Heart right ventricle (tissue), 16 donors: Measurements from ENCODE around the gene IQSEC3. TPM values are rescaled to one million over a fixed set of nuclear protein-coding genes. Genes with fewer than 3 reads are reported as not detected.

Experiments
- ATAC-seq, 8 donors: fragments of 200-7000 bp; cut with Tn5 transposase; one replicate each; pipeline ENCODE4 v1.9.1; 2020; ENCODE audit warnings: mild to moderate bottlenecking in 8 of 8, moderate library complexity in 8 of 8, moderate number of reproducible peaks in 1 of 8
- DNase-seq, 2 donors: peaks; one replicate each; pipeline ENCODE4 v3.0.0-alpha.2; 2020
- H3K27ac ChIP-seq, 10 donors: fragments of 200-600 bp; sonication (generic) in 2 of 10; one replicate each; pipeline versions ENCODE4 v1.5.0 to v1.8.0; 2020 to 2022; ENCODE audit warnings: mild to moderate bottlenecking in 3 of 10
- H3K27me3 ChIP-seq, 7 donors: fragments of 200-600 bp; one replicate each; pipeline ENCODE4 v1.8.0; 2021 to 2022; ENCODE audit warnings: mild to moderate bottlenecking in 2 of 7
- H3K36me3 ChIP-seq, 9 donors: fragments of 200-600 bp; sonication (generic) in 1 of 9; one replicate each; pipeline versions ENCODE4 v1.5.0 to v1.8.0; 2020 to 2022; ENCODE audit warnings: mild to moderate bottlenecking in 2 of 9
- H3K4me1 ChIP-seq, 9 donors: fragments of 200-600 bp; sonication (generic) in 1 of 9; one replicate each; pipeline versions ENCODE4 v1.5.0 to v1.8.0; 2020 to 2022; ENCODE audit warnings: mild to moderate bottlenecking in 4 of 9
- H3K4me3 ChIP-seq, 10 donors: fragments of 200-600 bp; sonication (generic) in 2 of 10; one replicate each; pipeline versions ENCODE4 v1.5.0 to v1.8.0; 2020 to 2022; ENCODE audit warnings: mild to moderate bottlenecking in 7 of 10, moderate library complexity in 2 of 10
- H3K9me3 ChIP-seq, 11 donors: fragments of 200-600 bp in 10 of 11; sonication (generic) in 2 of 11; one replicate each; pipeline versions ENCODE4 v1.5.0 to v1.8.0; 2013 to 2022; ENCODE audit warnings: mild to moderate bottlenecking in 2 of 11, control low read depth in 1 of 11, moderate library complexity in 1 of 11
- CTCF ChIP-seq, 9 donors: fragments of 200-600 bp; sonication (generic) in 2 of 9; IDR thresholded peaks; one replicate each; pipeline versions ENCODE4 v1.5.0 to v1.8.0; 2021 to 2022; ENCODE audit warnings: antibody characterized with exemption in 9 of 9, mild to moderate bottlenecking in 5 of 9, moderate library complexity in 1 of 9
- WGBS, 2 donors: extraction: QIAGEN DNeasy Blood & Tissue Kit; methylation state at CpG; one replicate each; pipeline ENCODE4 v1.1.7; 2013; ENCODE audit warnings: inconsistent platforms in 1 of 2; 5-methylcytosine and 5-hydroxymethylcytosine counted together
- intact Hi-C, 10 donors: fragments of 100-400 bp; cut with DNase I; formaldehyde crosslinking; loops; one replicate each; pipeline versions ENCODE4 v1.11.1 to v1.14.2; 2022
- polyA plus RNA-seq, 2 donors: library from polyadenylated mRNA; stranded (reverse); fragments of 200-250 nt; gene quantifications; one replicate each; pipeline ENCODE4 v1.2.3, GENCODE V29; 2013
- total RNA-seq, 10 donors: library from RNA; stranded (reverse); fragmentation: NEBNext Ultra II Directional in 3 of 10; extraction: Animal tissue kit (Norgen Biotek cat#: 25700) in 3 of 10; gene quantifications; one replicate each; pipeline versions ENCODE4 v1.2.1 to v1.2.4, GENCODE V29; 2021 to 2023
- donor health status: Arrhythmogenic right ventricular cardiomyopathy.
- donor health status: ischemic (EF 13 %, LVEDD 7.1; RV severe dilation, severe dysfunction).
- donor health status: healthy with polysubstance abuse.
- donor health status: DM: no; HTN: yes; CAD: no.
- donor health status: DM: no; HTN: no; CAD: no.
- donor health status: ischemic (EF 25% LVEDD 6.9; RV normal size, moderate dysfunction).
- donor health status: ischemic (EF 25% LVEDD 5.7; RV mildly dilated, moderate dysfunction).
- donor health status: healthy.
- donor health status: DM: yes; HTN: yes; CAD: no.
- donor health status: Ischemic cardiomyopathy.
- donor health status: ischemic (EF 35%, LVEDD 5.7; RV mildly dilated, moderate dysfunction).
- donor health status: nonischemic (EF 11% LVEDD 7.7; RV severe dilation, severe dysfunction).
- donor health status: DM: yes; HTN: yes; CAD: no.
- donor health status: PGD.
- donor health status: ischemic (EF 29% LVEDD 5.4; RV normal size, mild dysfunction).
- donor health status: nonischemic (EF 23%, LVEDD 6.1; RV moderate dilation, normal function).

Gene IQSEC3
- total and polyA plus RNA-seq, 12 donors: 0.30 to 2.7 (median 1.1) TPM

GRCh38 chr12:194276-194675 is 127.7 kb downstream of the IQSEC3 start:
- H3K36me3 ChIP-seq: no peaks in the 10 kb centered on the region
- DNase-seq: no peak
- peaks cover 2 to 5% (median 3%) of the 10 kb centered on the region in 9 donors for H3K4me1 ChIP-seq
- ATAC-seq: no peak
- 90 to 93% methylated on average over 7 of the region's 7 CpGs for WGBS, 2 donors
- no peak overlapping the region for H3K27ac ChIP-seq
- no peak for TF ChIP-seq CTCF (IDR thresholded peaks at IDR 0.05)
- peaks cover 0 to 3% (median 0%) of the 10 kb centered on the region in 7 donors for H3K27me3 ChIP-seq
- no peak overlapping the region for H3K4me3 ChIP-seq
- H3K9me3 ChIP-seq: no peaks in the 10 kb centered on the region
- intact Hi-C loops: no loop called here

- no peaks in the 10 kb centered on the region for H3K4me1 ChIP-seq
- 83 to 85% methylated on average over 5 of the region's 5 CpGs for WGBS, 2 donors
- intact Hi-C loops: no loop called here
These were observed 128.6 kb downstream of the IQSEC3 start for GRCh38 chr12:195156-195555.

GRCh38 chr12:195951-196350 is 129.4 kb downstream of the IQSEC3 start:
- no peak for ATAC-seq
- no peak for TF ChIP-seq CTCF (IDR thresholded peaks at IDR 0.05)
- Histone ChIP-seq H3K4me3 (no peak overlapping the region), H3K27ac (no peak overlapping the region), H3K4me1 (no peaks in the 10 kb centered on the region), H3K9me3 (no peaks in the 10 kb centered on the region), H3K27me3 (peaks cover 0 to 3% (median 0%) of the 10 kb centered on the region in 7 donors), H3K36me3 (no peaks in the 10 kb centered on the region)
- no peak for DNase-seq
- intact Hi-C loops: no loop called here
- 74 to 84% methylated on average over 15 of the region's 15 CpGs for whole genome bisulfite sequencing, 2 donors

More at GRCh38 chr12:195156-195555, 128.6 kb downstream of the IQSEC3 start:
- no peaks in the 10 kb centered on the region for H3K9me3 ChIP-seq
- DNase-seq (no peak), ATAC-seq (no peak)
- no peak overlapping the region for H3K27ac ChIP-seq
- peaks cover 0 to 3% (median 0%) of the 10 kb centered on the region in 7 donors for H3K27me3 ChIP-seq
- no peak overlapping the region for H3K4me3 ChIP-seq
- no peaks in the 10 kb centered on the region for H3K36me3 ChIP-seq
- TF ChIP-seq CTCF (IDR thresholded peaks at IDR 0.05): no peak

GRCh38 chr12:196436-196835 is 129.9 kb downstream of the IQSEC3 start:
- H3K9me3 ChIP-seq: no peaks in the 10 kb centered on the region
- H3K4me3 ChIP-seq: no peak overlapping the region
- intact Hi-C loops: no loop called here
- H3K27ac ChIP-seq: no peak overlapping the region
- H3K36me3 ChIP-seq: no peaks in the 10 kb centered on the region
- H3K27me3 ChIP-seq: peaks cover 0 to 3% (median 0%) of the 10 kb centered on the region in 7 donors
- WGBS, 2 donors: 84 to 90% methylated on average over 4 of the region's 4 CpGs
- DNase-seq (no peak), ATAC-seq (no peak)
- no peak for TF ChIP-seq CTCF (IDR thresholded peaks at IDR 0.05)
- H3K4me1 ChIP-seq: no peaks in the 10 kb centered on the region
